ENCODE results near the gene FPGS.

Gene FPGS

GRCh38 chr9:127860260-127860659, 57.6 kb downstream of the FPGS start:
- DNase-seq (ENCODE audit: low read depth), result no peak
- no peak for TF ChIP-seq CTCF (conservative IDR thresholded peaks at IDR 0.05; ENCODE audit: control insufficient read depth, insufficient read depth, low read depth, low read length)
- H3K4me3 ChIP-seq (ENCODE audit: control insufficient read depth, low read depth, low read length), result no peak overlapping the region

- no peak for TF ChIP-seq CTCF (conservative IDR thresholded peaks at IDR 0.05; ENCODE audit: control insufficient read depth, insufficient read depth, low read depth, low read length)
- DNase-seq (ENCODE audit: low read depth), result no peak
- H3K4me3 ChIP-seq (ENCODE audit: control insufficient read depth, low read depth, low read length), result no peak overlapping the region
Measured at GRCh38 chr9:127860779-127861178, 58.1 kb downstream of the FPGS start.

GRCh38 chr9:127862075-127863011, 59.7 kb downstream of the FPGS start:
- H3K4me3 ChIP-seq (ENCODE audit: control insufficient read depth, low read depth, low read length), result no peak overlapping the region
- no peak for DNase-seq (ENCODE audit: low read depth)
- TF ChIP-seq CTCF (conservative IDR thresholded peaks at IDR 0.05; ENCODE audit: control insufficient read depth, insufficient read depth, low read depth, low read length), result no peak

GRCh38 chr9:127863191-127863621, 60.5 kb downstream of the FPGS start:
- H3K4me3 ChIP-seq (ENCODE audit: control insufficient read depth, low read depth, low read length), result no peak overlapping the region
- DNase-seq (ENCODE audit: low read depth), result no peak
- TF ChIP-seq CTCF (conservative IDR thresholded peaks at IDR 0.05; ENCODE audit: control insufficient read depth, insufficient read depth, low read depth, low read length), result no peak
